ENCODE results near the gene RABL2B.

The RABL2B gene

GRCh38 chr22:50723991-50724390, 59.4 kb downstream of the RABL2B start:
- DNase-seq: no peak
- Mint-ChIP-seq H3K36me3 (ENCODE audit: insufficient read depth) (peaks cover 3% of the 10 kb centered on the region), H3K27me3 (peaks cover 14 to 26% of the 10 kb centered on the region in 2 donors), H3K9me3 (no peaks in the 10 kb centered on the region), H3K4me1 (ENCODE audit: low read depth in 2 of 2) (no peaks in the 10 kb centered on the region), H3K27ac (peak overlapping the region in 1 of 2 donors; percentile 60), H3K4me3 (no peak overlapping the region)
- no peak for ATAC-seq (replicated peaks)

- H3K36me3 Mint-ChIP-seq (ENCODE audit: insufficient read depth): peaks cover 2% of the 10 kb centered on the region
- no peaks in the 10 kb centered on the region for H3K9me3 Mint-ChIP-seq
- peak overlapping the region in 1 of 2 donors; percentile 78 for H3K27ac Mint-ChIP-seq
- no peaks in the 10 kb centered on the region for H3K4me1 Mint-ChIP-seq (ENCODE audit: low read depth in 2 of 2)
- no peak for ATAC-seq (replicated peaks)
- H3K27me3 Mint-ChIP-seq: peaks cover 15 to 30% of the 10 kb centered on the region in 2 donors
- no peak for DNase-seq
- no peak overlapping the region for H3K4me3 Mint-ChIP-seq
These were observed 60.6 kb downstream of the RABL2B start for GRCh38 chr22:50722716-50723428.

GRCh38 chr22:50722048-50722701, 61.3 kb downstream of the RABL2B start:
- H3K4me3 Mint-ChIP-seq: no peak overlapping the region
- DNase-seq (no peak), ATAC-seq (replicated peaks) (no peak)
- H3K9me3 Mint-ChIP-seq: no peaks in the 10 kb centered on the region
- no peaks in the 10 kb centered on the region for H3K4me1 Mint-ChIP-seq (ENCODE audit: low read depth in 2 of 2)
- peak overlapping the region in 1 of 2 donors; percentile 78 for H3K27ac Mint-ChIP-seq
- H3K36me3 Mint-ChIP-seq (ENCODE audit: insufficient read depth): no peaks in the 10 kb centered on the region
- H3K27me3 Mint-ChIP-seq: peaks cover 14 to 30% of the 10 kb centered on the region in 2 donors

GRCh38 chr22:50721257-50721844, 62.1 kb downstream of the RABL2B start:
- Mint-ChIP-seq H3K4me3 (no peak overlapping the region), H3K27me3 (peaks cover 21 to 33% of the 10 kb centered on the region in 2 donors), H3K27ac (no peak overlapping the region), H3K36me3 (ENCODE audit: insufficient read depth) (no peaks in the 10 kb centered on the region), H3K9me3 (no peaks in the 10 kb centered on the region), H3K4me1 (ENCODE audit: low read depth in 2 of 2) (no peaks in the 10 kb centered on the region)
- DNase-seq (no peak), ATAC-seq (replicated peaks) (no peak)

GRCh38 chr22:50720301-50721256, 62.9 kb downstream of the RABL2B start:
- DNase-seq: no peak
- H3K4me1 Mint-ChIP-seq (ENCODE audit: low read depth in 2 of 2): no peaks in the 10 kb centered on the region
- no peak overlapping the region for H3K4me3 Mint-ChIP-seq
- no peaks in the 10 kb centered on the region for H3K36me3 Mint-ChIP-seq (ENCODE audit: insufficient read depth)
- H3K27ac Mint-ChIP-seq: no peak overlapping the region
- H3K27me3 Mint-ChIP-seq: peaks cover 27 to 41% of the 10 kb centered on the region in 2 donors
- H3K9me3 Mint-ChIP-seq: no peaks in the 10 kb centered on the region
- no peak for ATAC-seq (replicated peaks)

GRCh38 chr22:50719814-50720300, 63.6 kb downstream of the RABL2B start:
- no peak for ATAC-seq (replicated peaks)
- Mint-ChIP-seq H3K36me3 (ENCODE audit: insufficient read depth) (no peaks in the 10 kb centered on the region), H3K27me3 (peaks cover 27 to 47% of the 10 kb centered on the region in 2 donors), H3K4me1 (ENCODE audit: low read depth in 2 of 2) (peaks cover 0 to 2% of the 10 kb centered on the region in 2 donors), H3K27ac (no peak overlapping the region), H3K9me3 (no peaks in the 10 kb centered on the region), H3K4me3 (no peak overlapping the region)
- DNase-seq: no peak

GRCh38 chr22:50718352-50718709, 65.1 kb downstream of the RABL2B start:
- no peak overlapping the region for H3K27ac Mint-ChIP-seq
- no peak for DNase-seq

GRCh38 chr22:50717709-50718351, 65.6 kb downstream of the RABL2B start:
- no peak overlapping the region for H3K27ac Mint-ChIP-seq
- no peak overlapping the region for H3K4me3 Mint-ChIP-seq
- ATAC-seq (replicated peaks): no peak
- DNase-seq: no peak
- peaks cover 22 to 40% of the 10 kb centered on the region in 2 donors for H3K27me3 Mint-ChIP-seq
- H3K36me3 Mint-ChIP-seq (ENCODE audit: insufficient read depth): no peaks in the 10 kb centered on the region
- peaks cover 0 to 2% of the 10 kb centered on the region in 2 donors for H3K4me1 Mint-ChIP-seq (ENCODE audit: low read depth in 2 of 2)
- H3K9me3 Mint-ChIP-seq: no peaks in the 10 kb centered on the region

More at GRCh38 chr22:50718352-50718709, 65.1 kb downstream of the RABL2B start:
- Mint-ChIP-seq H3K27me3 (peaks cover 27 to 45% of the 10 kb centered on the region in 2 donors), H3K36me3 (ENCODE audit: insufficient read depth) (no peaks in the 10 kb centered on the region), H3K4me3 (no peak overlapping the region), H3K9me3 (no peaks in the 10 kb centered on the region), H3K4me1 (ENCODE audit: low read depth in 2 of 2) (peaks cover 0 to 2% of the 10 kb centered on the region in 2 donors)
- no peak for ATAC-seq (replicated peaks)

Measured in effector memory CD8-positive, alpha-beta T cell (primary cell).